Femur (tissue), 1 donor: ENCODE measurements around the gene PIBF1.
"Not testable (repeated sequence)": the region's sequence is repeated elsewhere in the genome, so short reads cannot be mapped to it uniquely, and the experiment has no call there.

ENCODE experiments used
- DNase-seq: peaks from one replicate; pipeline ENCODE4 v3.0.0-alpha.2; 2017

Gene PIBF1

DNA sequence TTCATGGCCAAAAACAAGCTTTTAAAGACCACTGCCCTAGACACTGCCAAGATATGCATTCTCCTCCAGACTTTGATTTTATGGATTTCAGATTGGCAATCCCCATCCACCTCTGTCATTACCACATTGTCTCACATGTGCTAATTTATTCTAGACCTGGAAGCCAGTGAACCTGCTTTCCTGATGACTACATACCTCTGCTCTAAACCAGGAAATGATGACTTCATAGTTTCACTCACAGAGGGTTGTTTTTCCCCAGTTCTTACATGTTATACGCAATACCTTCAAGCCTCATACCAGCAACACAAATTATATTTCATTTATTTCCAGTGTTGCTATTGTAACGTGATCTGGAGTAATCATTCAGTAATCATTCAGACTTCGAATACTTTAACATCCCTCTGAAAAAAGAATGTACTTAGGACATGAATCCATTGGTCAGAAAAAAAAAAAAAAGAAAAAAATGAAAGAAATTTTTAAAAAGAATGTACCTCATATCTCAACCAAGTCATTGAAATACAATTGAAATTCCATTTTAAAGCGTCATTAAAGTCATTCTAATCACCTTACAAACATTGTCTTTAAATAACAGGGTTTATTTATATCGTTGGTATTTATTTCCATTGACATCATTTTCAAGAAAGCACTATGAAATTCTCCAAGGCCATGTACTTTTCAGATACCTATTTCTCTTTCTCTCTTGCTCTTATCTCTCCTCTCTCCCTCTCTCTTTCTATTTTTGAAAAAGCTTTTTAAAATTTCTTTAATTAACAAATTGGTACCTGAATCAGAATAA is 243.5 kb downstream of the PIBF1 start:
- no peak for DNase-seq

DNA sequence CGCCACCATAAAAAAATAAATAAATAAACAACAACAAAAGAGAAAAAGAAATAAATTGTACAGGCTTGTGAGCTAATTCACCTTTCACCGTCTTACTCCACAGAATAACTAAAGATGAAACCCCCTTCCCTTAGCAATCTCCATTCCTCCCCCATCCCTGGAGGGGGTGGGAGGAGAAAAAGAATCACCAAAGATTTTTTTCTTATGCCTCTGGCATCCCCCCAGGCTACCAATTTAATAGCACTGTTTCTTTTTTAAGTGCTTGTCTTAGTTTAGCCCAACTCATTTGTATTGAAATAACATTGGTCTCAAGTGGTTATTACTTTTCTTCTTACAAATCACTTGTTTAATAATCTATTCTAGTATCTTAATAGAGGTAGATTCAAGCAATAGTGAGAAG is 253.0 kb downstream of the PIBF1 start:
- no peak for DNase-seq

DNA sequence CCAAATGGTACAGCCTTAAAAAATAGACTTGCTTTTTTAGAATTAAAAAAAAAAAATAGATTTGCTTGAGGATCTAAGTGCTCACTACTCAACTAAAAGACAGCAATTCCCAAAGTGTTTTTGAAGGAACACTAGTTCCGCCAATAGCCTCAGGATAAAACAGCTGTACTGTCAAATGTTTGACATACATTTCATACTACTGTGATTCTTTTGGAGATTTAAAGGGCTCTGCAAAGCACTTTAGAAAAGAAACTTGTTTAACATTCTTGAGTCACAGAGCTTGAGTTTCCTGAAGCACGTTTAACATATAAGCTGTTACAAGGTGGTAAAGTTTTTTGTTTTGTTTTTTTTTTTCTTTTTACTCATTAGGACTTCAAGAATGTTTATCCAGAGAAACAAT is 253.7 kb downstream of the PIBF1 start:
- no peak for DNase-seq

DNA sequence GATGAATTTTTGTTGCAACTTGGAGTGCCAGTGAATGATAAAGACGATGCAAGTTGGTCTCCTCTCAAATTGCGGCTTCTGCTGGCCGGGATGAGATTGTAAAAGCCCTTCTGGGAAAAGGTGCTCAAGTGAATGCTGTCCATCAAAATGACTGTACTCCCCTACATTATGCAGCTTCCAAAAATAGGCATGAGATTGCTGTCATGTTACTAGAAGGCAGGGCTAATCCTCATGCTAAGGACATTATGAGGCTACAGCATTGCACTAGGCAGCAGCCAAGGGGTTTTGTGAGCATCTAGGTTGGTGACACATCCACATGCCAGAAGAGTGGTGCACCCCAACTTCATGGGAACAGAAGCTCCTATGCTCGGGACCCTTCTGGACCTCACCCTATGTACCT is 254.6 kb downstream of the PIBF1 start:
- no peak for DNase-seq

DNA sequence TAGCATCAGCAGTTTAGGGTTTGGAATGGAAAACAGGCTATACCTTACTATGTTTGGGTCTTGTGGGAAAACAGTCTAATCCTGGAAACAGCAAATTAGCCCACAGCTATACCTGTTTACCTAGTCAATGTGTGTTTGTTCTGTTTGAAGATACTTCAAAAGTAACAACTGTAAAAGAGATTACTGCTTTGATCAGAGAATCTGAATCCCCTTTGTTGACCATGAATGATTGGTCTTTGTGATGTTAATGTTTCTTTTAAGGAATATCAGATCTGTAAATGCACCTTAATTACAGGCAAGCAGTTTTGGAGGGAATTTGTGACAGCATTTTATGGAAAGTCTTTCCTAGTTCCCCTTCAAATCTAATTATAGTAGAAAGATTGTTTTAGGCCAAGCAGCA is 256.1 kb downstream of the PIBF1 start:
- DNase-seq: no peak

DNA sequence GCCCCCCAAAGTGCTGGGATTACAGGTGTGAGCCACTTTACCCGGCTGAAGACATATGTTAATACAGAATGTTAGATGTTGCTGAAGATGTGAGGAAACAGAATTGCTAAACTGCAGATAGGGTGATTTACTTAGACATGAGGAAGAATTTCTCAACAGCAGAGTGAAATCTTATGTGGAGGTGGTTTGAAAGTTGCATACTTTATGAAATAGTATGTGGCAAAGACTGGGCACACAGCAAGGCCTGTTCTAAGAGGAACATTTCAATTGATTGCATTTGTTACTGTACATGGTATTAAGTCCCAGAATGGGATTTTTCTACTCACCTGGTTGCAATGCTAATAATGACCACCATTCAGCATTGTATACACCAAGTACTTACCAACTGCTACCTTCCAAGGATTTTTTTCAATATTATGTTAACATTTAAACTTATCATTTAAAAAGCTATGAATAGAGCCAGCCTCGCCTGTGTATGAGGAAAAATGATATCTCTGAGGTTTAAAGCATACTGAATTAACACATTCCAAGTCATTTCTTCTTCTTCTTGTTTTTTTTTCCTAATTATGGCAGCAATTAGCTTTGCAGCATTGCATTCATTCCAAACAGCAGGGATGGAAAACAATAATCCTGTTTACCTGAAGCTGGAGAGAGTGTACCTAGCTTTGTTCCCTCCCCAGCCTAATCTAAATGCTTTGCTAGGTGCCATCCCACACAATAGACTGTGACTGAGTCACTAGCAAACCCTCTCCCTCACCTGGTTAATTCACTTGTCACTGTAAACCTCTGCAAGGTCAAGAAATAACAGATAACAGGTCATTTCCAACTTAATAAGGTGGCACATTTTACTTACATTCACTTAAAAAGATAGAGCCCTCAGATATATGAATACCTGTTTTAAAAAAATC is 257.5 kb downstream of the PIBF1 start:
- DNase-seq: no peak

DNA sequence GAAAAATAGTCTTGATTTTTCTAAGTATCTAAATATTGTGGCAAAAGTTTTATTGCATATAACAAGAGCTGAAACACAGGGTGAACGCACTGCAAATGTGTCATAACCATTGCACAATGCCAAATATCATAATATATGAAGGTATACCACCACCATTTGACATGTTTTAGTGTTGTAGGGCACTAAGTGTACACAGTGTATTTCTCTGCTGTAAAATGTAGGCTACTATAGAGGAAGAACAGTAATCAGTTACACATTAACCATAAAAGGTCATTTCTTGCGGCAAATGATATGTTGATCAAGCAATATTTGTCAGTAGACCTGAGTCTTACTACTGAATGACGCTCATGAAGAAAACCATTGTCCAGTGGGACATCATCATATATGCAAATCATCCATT is 258.6 kb downstream of the PIBF1 start:
- DNase-seq: no peak

DNA sequence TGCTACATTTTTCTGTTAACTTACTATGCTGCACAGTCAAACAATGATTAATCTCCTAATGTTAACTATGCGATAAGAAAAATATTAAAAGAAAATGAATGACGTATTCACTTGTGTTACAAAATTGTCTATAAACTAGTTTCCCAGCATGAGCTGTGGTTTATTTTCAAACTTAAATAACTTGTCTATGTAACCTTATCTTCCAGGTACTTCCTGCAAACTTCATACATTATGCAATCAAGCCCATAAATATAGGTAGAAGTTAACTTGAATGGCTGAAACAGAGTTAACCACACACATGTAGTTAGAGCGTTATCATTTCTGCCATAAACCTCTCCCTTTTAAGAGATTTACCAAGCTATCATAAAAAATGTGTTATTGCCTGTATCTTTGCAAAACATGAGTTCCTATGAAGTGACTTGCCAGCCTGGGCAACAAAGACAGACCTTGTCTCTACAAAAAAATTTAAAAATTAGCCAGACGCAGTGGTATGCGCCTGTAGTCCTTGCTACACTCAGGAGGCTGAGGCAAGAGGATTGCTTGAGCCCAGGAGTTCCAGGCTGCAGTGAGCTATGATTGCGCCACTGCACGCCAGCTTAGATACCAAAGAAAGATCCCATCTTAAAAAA is 259.1 kb downstream of the PIBF1 start:
- DNase-seq: no peak

DNA sequence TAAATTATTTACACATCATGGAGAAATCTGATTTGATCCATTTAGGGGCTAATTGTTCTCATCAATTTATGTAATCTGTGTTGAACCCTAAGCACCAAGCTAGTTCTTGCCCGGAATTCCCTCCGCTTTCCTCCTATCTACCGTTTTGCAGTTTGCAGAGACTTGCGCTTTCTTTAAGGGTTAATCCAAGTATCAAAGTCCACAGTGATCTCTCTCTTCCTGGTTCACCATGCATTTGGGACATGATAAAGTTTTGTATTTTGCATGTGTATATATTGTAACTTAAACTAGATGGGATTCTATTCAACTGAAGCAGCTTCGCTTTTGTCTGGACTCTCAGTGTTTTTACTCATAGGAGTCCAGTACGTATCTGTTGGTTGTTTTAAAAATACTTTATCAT is 263.1 kb downstream of the PIBF1 start:
- DNase-seq: no peak

DNA sequence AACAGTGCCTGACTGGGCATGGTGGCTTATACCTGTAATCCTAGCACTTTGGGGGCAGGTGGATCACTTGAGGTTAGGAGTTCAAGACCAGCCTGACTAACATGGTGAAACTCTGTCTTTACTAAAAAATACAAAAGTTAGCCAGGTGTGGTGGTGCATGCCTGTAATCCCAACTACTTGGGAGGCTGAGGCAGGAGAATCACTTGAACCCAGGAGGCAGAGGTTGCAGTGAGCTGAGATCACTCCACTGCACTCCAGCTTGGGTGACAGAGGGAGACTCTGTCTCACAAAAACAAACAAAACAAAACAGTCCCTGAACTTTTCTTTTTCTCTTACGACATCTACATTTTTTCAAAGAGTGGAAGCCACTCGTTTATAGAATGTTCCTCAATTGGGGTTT is 266.7 kb downstream of the PIBF1 start:
- not testable (repeated sequence) for DNase-seq

DNA sequence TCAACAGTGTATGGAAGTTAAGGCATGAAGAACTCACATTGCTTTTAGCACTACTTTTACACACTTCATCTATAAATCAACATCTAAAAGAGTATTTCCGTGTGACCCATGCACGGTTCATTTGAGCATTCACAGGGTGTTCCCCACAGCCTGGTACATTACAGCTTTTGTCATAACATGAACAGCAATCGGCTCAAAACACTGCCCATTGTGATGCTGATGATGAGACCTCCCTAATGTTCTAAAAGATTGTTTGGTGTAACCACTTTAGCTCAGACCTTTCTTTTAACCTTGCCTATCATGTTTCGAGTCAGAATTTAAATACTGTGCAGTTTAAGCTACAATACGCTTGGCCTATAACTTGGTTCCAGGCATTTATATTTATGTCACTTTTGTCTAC is 272.8 kb downstream of the PIBF1 start:
- no peak for DNase-seq

DNA sequence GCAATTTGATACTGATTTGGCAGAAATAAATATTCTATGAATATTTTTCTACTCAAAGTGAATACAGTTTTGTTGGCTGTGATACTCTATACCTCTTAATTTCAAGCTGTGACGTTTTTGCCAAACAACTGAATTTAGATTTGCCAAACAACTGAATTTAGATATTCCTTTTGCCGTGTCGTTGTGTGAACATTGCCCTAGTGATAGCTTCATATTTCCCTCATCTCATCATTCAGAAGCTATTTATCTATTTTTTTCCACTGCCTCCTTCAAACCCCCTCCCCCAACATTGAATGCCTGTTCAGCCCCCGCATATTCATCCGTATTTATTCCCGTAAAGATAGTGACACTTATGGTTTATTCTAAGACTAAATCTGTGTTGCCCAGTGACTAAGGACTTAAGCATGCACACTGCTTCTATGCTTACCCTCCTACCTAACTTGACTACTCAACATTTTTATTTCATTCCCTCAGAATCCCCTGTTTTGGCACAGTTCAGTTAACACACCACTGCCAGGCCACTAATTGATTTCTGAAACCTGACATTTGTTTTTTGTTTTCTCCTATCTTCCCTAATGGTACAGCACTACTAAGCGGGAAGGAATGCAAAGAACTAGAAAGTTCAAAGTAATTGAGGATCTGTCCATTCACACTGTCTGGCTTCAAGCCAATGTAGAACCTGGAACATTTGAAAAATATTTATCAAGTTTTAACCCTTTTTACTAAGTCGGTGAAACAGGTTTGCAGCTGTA is 274.1 kb downstream of the PIBF1 start:
- no peak for DNase-seq

DNA sequence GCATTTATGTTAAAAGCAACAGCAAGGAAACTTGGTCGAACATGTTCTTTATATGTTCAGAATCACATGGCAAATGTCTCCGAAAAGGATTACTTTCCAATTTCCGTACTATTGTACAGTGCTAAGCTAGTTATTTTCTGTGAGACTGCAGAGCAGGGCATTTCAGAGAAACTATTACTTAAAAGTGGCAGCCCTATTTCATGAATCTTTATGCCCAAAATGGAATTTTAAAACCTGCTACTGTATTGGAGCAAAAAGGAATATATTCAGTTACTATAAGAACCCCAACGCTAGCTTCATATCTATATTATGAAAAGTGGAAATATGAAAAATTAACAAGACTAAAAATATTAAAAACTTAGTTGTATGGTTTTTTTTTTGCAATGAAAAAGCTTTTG is 274.6 kb downstream of the PIBF1 start:
- no peak for DNase-seq

DNA sequence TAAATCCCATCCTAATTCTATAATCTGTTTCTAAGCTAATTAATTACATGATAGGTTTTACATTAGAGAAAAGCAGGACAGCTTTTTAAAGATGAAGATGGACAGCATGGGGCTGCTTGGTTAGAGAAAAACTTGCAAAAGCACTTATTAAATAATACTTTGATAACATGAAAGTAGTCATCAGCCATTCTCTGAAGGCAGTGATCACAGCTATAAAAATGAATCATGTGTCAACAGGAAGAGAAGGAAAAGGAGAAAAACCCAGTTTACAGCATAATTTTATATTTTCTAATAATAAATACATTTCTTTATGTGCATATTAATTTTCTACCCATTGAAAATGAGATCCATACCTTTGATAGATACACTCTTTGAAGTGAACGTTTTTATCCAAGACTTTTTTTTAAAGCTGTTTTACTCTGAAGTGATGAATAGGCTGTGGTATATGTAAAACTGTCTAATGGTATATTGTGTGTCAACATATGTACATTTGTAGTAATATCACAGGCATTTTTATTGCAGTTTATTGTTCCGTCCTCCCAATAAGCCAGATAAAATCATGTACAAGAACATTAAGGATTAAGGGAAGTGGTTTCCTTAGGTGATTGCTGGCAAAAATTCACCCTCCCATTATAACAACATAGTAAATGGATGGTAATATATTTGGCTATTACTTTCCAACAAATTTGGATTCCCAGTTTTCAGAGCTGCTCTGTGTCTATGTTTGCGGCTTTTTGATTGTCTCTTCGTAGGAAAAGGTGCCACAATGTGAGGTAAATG is 275.5 kb downstream of the PIBF1 start:
- DNase-seq: no peak

DNA sequence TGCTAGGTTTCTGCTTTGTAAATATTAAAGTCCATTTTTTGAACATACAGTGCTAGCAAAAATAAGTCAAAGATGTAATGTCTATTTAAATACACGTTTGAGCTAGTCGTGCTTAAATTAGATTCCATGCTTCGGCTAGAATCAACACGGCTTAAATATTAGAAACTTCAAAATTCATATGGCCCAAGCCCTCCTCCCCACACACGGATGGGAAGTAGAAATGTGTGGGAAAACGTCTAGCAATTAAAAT is 276.1 kb downstream of the PIBF1 start:
- no peak for DNase-seq

DNA sequence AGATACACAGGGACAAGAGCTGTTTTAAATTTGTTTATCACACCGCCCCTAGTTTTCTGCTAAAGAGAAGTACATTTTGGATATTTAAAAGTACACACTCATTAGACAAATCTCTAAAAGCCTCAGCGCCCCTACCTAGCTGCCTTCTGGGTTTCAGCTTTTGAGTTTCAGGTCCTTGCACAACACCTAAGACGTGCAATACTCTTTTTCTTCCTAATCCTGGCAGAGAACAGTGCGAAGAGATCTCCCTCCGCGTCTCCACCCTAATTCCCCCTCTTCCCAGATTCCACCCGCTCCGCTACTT is 276.5 kb downstream of the PIBF1 start:
- no peak for DNase-seq

DNA sequence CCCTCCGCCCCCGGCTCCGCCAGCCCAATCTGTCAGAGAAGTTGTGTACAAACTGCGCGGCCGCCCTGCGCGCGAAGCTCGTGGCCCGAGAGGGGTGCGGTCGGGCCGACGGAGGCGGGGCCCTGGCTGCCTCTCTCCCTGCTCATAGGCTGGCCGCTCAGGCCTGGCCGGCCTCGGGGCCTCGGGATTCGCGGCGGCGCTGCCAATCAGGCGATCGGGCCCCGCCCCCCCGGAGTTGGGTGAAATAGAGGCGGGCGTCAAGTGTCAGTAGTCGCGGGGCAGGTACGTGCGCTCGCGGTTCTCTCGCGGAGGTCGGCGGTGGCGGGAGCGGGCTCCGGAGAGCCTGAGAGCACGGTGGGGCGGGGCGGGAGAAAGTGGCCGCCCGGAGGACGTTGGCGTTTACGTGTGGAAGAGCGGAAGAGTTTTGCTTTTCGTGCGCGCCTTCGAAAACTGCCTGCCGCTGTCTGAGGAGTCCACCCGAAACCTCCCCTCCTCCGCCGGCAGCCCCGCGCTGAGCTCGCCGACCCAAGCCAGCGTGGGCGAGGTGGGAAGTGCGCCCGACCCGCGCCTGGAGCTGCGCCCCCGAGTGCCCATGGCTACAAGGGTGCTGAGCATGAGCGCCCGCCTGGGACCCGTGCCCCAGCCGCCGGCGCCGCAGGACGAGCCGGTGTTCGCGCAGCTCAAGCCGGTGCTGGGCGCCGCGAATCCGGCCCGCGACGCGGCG is 277.0 kb downstream of the PIBF1 start, which contains the start of gene KLF5:
Gene KLF5 (plus strand): TSS at position 270 of the 724 bp plus-strand sequence. CDS start 323 bp downstream, at position 593.
- DNase-seq: peak; percentile 97

DNA sequence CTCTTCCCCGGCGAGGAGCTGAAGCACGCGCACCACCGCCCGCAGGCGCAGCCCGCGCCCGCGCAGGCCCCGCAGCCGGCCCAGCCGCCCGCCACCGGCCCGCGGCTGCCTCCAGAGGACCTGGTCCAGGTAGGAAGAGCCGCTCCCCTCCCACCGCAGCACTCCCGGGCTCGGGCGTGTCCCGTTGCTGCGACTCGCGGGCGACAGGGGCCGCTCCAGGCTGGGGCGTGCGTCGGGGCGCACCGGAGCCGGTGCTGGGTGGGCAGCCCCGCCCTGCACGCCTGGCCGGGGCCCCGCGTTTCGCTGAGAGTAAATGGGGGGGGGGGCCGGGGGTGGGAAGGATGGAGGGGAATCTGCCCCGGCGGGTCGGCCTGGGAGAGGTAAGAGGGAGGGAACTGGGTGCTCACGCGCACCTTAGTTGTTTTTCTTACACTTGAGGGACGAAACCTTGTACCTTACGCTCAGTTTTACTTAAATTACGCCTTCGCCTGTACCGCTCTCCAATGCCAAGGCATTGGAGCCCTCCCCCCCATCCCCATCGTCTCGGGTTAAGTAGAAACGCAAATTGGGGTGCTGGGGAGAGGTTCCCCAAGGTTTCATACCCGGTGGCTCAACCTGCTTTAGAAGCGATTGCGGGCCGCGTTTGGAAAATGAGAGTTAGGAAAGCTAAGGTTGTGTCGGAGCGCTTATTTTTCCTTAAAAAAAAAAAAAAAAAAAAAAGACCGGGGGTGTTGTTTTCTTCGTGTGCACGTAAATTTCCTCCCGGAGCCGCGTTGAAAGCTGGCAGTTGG is 277.7 kb downstream of the PIBF1 start:
- DNase-seq: peak; percentile 70

DNA sequence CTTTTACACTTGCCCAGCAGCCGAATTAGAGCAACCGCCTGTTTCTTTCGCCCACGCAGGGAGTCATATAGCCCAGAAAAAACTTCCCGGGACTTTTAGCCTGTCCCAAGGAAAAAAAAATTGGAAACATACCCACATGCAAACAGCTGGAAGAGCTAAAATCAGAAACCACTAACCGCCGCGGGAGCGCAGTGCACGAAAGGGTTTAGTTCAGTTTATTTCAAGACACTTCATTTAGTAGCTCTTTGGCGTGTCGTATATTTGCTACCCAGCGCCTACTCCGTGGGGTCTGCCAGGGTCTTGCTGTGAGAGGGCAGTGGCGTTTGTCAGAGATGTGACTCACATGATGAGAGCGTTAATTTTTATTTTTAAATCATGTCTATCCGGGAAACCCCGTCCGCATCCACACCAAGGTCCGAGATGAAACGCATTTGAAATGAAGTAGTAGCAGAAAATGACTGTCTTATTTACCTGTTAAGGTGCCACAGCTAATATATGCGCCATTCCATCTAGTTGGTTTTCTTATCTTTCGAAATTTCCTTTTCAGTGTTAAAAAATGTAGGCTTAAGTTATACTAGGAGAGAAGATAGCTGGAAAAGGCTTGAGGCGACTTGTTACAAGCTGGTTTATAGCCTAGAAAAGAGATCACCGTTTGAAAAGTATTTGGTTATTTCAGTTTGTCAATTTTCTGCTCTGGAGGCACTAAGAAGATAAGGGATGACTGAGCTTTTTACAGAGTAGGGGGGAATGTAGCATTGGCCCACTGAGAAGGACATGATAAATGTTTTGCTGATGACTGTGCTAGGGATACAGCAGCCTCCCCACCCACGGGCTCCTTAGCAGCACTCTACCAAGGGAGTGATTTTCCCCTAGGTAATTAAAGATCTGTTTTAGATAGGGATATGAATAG is 278.6 kb downstream of the PIBF1 start:
- peak; percentile 74 for DNase-seq

DNA sequence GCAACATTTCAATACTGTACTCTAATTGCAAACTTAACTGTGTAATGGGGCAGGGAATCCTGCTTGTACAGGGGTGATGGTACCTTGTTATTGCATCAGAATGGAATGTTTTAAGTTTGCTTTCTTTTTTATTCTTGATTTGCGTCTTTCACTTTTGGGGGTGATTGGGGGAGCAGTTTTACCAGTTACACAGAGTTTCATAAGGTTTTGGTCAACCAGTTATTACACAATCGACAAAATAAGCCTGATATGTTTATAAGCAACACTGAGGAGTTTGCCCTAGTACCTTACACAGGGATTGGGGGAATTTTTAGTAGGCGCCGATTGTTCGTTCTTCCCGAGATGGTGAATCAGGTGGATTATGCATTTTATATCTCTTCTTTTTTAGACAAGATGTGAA is 279.5 kb downstream of the PIBF1 start:
- no peak for DNase-seq
